HG03457 (cell line): ENCODE results near the gene DYNLT5.

ENCODE experiments used
- ATAC-seq: cut with Tn5 transposase; IDR thresholded peaks from one replicate; pipeline ENCODE4 v1.9.1; 2021; ENCODE audit warnings: moderate number of reproducible peaks; ENCODE audit not compliant: unreplicated experiment

Gene DYNLT5

GRCh38 chr1:66747501-66747900 lies 4.8 kb upstream of the DYNLT5 start:
- no peak for ATAC-seq

DNA sequence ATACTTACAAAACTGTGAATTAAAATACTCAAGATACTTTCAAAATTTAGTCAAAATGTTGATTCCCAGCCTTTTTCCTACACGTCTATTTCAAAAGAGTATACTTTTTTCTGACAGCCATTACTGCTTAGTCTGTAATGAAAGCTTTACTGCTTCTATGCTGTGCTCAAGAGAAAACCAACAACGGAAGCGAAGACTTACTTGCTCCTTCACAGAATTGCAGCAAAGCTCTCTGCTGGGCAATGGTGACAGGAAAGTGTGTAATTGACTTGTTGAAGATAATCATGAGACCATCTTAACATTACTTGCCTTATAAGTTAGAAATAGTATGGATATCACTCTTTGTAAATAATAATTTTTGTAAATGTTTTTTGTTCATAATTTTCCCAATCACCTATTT lies 1.7 kb upstream of the DYNLT5 start:
- ATAC-seq: no peak

GRCh38 chr1:66751160-66751559 lies 1.1 kb upstream of the DYNLT5 start:
- ATAC-seq: no peak

- ATAC-seq: no peak
These were observed 562 bp downstream of the DYNLT5 start for GRCh38 chr1:66752671-66753371.

DNA sequence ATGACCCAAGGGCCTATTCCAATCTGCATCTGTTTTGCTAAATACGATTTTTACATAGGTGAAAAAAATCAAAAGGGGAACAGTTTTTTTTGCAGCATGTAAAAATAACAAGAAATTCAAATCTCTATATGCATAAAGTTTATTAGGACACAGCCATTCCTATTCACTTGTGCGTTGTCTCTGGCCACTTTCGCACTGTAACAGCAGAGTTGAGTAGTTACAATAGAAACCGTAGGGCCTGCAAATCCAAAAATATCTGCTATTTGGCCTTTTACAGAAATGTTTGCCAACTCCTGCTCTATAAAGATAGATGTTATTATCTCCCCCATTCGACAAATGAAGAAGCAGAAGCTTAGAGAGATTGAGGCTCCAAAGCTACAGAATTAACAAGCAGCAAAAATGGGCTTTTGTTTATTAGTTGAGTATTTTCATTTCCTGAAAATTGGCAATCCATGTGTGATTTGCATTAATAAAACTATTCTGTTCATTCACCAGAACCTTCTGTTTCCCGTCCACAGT lies 5.5 kb downstream of the DYNLT5 start:
- ATAC-seq: no peak

- ATAC-seq: peak; percentile 99
These were observed 6.0 kb downstream of the DYNLT5 start for GRCh38 chr1:66758241-66758755.

DNA sequence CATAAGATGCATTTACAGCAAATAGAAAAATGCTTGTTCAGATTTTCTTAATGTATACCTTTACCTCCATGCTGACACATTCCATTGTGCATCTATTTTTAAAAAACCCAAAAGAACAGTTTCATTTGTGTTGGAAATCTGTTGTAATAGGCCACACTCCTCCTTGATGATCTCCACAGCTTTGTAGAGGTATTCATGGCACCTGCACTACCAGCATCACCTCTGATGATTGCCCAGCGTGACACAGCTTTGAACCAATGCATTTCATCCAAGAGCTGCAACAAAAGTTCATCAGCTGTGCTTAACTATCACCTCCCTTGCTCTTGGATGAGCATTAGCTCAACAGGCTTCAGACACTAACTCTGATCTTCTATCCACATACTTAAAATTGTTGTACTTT lies 8.2 kb downstream of the DYNLT5 start:
- ATAC-seq: no peak

- ATAC-seq: no peak
These were observed 9.0 kb downstream of the DYNLT5 start for GRCh38 chr1:66761221-66761620.

DNA sequence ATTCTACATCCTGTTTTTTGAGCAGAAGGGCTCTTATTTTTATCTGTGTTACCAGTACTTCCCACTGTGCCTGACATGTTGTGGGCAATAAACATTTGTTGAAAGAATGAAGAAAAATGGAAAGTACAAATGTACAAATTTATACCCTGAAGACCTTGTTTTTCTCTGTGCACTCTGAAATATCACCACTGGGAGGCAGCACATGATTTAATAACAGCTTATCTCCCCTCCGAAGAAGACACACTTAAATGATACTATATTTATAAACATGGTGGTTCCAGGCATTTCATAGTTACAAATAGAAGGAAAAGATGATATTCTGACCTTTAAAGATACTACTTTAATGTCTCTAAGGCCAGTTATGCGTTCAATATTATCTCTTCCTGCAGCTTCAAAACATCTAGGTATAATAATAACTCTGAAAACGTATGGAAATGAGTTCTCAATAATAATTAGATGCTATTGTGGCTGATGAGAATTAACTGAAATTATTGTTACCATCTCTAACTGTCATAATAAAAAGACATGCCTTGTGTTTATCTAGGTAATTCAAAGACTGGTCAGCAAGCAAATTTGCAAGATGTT lies 12.8 kb downstream of the DYNLT5 start:
- peak; percentile 63 for ATAC-seq

DNA sequence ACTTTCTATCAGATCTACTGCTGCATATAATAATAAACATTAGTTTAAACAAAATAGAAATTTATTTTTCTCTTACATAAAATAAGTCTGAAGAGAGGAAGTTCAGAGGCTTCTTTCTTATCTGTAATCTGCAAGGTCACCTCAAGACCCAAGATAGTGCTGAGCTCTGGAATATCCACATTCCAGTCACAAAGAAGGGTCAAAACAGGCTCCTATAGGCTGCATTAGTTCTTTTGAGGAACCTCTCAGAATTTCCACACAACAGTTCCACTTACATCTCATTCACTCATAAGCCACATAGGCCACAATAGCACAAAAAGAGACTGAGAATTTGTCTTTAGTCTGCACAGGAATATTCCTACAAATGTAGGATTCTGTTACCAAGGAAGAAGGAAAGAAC lies 15.4 kb downstream of the DYNLT5 start:
- no peak for ATAC-seq

DNA sequence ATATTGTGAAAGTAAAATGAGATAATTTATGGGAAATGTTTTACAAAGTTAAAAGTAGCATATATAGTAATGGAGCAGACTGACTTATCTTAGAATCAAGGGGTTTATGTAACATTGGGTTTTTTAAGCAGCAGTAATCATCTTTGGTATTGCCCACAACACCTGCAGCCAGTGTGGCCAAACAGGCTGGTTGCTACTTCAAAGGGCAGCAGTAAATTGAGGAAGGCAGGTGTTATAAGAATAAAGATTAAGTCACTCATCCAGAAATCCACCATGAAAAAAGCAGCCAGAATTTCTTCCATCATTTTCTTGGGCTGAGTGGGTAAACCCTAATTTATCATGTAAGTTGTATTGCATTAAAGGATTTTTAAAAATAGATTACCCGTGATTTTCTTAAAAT lies 16.7 kb downstream of the DYNLT5 start:
- no peak for ATAC-seq

DNA sequence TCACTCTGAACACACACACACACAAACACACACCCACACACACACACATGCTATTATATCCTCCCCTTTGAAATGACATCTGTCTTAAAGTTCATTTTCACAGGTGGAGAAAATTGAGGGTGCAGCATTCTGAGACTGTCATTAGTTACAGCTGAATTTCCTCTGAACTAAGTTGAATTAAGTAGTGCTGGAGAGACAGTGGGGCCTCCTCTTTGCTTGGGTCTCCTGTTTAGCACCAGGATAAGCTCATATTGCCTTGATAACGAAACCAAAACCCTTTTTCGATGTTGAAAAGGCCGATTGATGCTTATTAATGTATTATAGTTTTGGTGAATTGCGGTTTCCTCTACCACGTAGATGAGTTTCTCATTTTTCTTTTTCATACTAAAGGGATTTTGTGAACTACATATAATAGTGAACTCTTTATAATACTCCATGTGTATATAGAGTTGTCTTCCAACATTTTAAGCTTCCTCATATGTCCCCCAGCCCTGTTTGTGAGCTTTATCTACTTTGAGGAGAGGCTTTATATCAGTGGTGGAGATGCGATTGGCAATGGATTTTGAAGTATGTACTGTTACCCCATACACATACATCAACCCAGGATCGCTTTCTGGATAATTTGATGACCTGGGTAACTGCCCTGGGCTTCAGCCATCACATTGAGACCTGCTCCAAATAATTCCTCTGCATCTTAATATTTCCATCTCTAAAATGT lies 17.4 kb downstream of the DYNLT5 start:
- ATAC-seq: no peak

- no peak for ATAC-seq
These were observed 18.0 kb downstream of the DYNLT5 start for GRCh38 chr1:66770240-66770639.

- ATAC-seq: no peak
These were observed 18.4 kb downstream of the DYNLT5 start for GRCh38 chr1:66770694-66771093.

- ATAC-seq: no peak
These were observed 21.0 kb downstream of the DYNLT5 start for GRCh38 chr1:66773227-66773626.

DNA sequence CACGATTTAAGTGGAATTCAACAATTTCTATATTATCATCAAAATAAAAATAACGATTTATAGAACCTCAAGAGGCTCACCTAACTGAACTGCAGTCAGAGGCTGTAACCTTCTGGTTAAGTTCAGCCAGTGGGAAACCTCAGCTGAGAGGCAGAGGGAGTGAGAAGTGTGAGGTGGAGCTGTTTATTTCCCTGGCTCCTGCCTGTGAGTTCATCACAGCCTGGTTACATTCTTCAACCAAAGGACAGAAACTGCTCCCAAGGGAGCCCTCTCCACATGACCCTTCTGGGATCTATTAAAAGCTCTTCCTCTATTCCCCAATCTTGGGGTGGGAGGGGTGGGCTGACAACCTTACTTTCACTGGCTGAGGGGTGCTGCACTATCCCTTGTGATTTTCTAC lies 22.2 kb downstream of the DYNLT5 start:
- no peak for ATAC-seq

DNA sequence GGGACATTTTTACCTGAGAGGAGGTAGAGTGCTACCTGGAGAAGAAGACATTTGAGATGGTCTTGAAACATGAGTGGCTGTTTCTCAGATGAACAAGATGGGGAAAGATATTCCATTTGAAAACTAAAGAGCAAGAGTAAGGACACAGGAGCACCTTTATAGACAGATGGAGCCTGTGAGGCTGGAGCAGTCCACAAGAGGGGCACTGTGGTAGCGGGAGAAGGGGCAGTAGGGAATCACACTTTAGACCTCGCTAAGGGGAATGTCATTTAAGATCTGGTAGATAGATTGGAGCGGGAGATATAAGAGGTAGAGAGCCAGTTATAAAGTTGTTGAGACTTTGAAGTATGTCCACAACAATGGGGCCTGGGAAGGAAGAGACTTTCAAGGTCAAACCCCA lies 23.4 kb downstream of the DYNLT5 start:
- no peak for ATAC-seq

GRCh38 chr1:66777831-66778230 lies 25.6 kb downstream of the DYNLT5 start:
- no peak for ATAC-seq

DNA sequence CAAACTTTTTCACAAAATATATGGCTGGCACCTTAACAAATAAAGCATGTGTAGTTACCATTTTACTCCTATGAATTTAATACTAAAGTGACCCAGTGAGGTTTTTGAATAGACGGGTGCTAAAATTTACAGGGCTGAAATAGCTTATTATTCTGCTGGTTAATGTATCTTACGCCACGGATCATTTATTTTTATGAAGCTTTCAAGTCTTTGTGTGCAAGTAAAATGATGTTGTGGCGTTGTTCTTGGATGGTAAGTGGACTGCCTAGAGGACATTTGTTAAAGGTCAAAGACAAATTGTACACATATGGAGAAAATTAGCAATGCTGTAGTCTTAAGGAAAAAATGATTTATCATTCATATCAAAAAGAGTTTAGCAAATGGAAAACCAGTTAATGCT lies 26.0 kb downstream of the DYNLT5 start:
- ATAC-seq: no peak

GRCh38 chr1:66778969-66779368 lies 26.7 kb downstream of the DYNLT5 start:
- ATAC-seq: no peak

DNA sequence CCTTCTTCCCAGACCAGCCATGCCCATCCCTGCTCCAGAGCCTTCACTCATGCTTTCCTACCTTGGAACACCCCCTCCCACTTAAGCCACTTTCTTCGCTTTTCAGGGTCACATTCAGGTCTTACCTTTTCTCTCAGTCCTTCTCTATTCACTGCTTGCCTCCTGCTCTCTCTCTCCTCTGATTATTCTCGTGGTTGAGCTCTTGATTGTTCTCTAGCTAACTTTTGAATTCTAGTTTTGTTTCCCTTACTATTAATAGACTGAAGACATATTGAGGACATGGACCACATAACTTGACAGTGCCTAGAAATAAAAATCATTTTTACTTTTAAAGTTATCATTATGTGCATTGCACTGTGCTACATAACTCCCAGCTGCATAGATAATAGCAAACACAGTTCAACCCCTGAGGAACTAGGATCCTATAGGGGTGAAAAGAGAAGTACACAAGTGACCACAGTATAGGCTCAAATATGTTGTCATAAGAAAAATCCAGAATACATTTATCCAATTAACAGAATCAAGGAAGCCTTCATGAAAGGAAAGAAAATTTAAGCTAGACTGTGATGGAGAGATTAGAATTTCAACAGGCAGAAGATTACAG lies 27.3 kb downstream of the DYNLT5 start:
- no peak for ATAC-seq
